ENCODE measurements around the gene ANKRD62.

ANKRD62 gene

GRCh38 chr18:12048827-12049175 is 44.8 kb upstream of the ANKRD62 start:
- Mint-ChIP-seq H3K4me3 (no peak overlapping the region), H3K36me3 (ENCODE audit: low read depth) (no peaks in the 10 kb centered on the region), H3K27ac (no peak overlapping the region), H3K27me3 (ENCODE audit: low read depth) (peaks cover 11% of the 10 kb centered on the region), H3K4me1 (peaks cover 10% of the 10 kb centered on the region), H3K9me3 (no peaks in the 10 kb centered on the region)
- no peak for TF ChIP-seq CTCF (IDR thresholded peaks at IDR 0.05; ENCODE audit: unreplicated experiment in 3 of 3)

DNA sequence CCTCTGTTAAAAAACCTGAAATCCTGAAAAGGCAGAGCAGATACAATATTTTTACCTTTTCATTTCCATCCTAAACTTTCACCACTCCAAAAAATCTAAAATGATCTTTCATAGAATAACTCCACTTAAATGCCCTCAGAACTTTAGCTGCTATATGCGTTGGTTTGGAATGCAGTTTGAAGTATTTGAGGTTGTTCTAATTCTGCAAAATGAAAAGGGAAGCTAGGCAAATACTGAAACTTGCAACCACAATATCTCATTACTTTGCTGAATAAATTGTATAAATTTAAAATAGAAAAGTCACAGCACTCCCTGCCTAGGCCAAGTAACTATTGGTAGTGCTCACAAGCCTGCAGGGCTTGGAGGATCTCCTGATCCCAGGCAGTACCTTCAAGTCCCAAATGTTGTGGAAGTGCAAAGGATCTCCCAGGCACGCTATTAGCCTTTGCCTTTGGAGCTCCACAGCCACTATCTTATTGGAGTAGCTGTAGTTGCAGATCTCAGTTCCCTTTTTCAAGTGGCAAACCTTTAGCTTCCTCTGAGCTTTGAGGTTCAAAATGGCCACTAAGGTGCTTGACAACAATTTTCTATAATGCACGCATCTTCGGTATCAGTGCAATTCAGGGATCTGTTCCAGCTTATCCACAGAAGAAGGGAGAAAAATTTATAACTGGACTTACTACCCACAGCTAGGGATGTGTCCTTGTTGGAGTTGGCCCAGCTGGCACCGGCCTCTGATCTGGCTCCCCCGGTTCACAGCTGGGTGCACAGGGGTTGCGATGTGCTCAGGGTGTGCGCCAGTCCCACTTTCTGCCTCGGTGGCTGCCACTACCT is 43.4 kb upstream of the ANKRD62 start:
- H3K9me3 Mint-ChIP-seq, result no peaks in the 10 kb centered on the region
- H3K27me3 Mint-ChIP-seq (ENCODE audit: low read depth), result peaks cover 11% of the 10 kb centered on the region
- H3K4me3 Mint-ChIP-seq, result no peak overlapping the region
- H3K27ac Mint-ChIP-seq, result no peak overlapping the region
- TF ChIP-seq CTCF (IDR thresholded peaks at IDR 0.05; ENCODE audit: unreplicated experiment in 3 of 3), result no peak
- no peaks in the 10 kb centered on the region for H3K36me3 Mint-ChIP-seq (ENCODE audit: low read depth)
- H3K4me1 Mint-ChIP-seq, result peaks cover 10% of the 10 kb centered on the region

DNA sequence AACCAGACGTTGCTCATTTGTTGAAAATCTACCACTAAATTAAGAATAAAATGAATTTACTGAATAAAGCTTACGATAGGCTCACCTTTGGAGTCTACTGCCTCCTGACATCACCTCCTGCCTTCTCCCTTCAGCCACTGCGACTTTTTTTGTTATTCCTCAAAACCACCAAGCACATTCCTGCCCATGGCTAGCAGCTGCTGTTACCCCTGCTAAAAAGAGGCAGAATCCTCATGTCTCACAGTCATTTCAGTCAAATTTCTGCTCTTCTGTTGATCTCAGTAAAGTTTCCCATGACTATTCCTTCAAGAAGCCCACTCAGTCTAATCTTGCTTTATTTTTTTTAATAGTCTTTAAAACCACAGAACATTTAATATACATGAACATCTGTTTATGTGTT is 40.8 kb upstream of the ANKRD62 start:
- no peak overlapping the region for H3K27ac Mint-ChIP-seq
- H3K27me3 Mint-ChIP-seq (ENCODE audit: low read depth), result peaks cover 6% of the 10 kb centered on the region
- H3K4me1 Mint-ChIP-seq, result peaks cover 18% of the 10 kb centered on the region
- no peak overlapping the region for H3K4me3 Mint-ChIP-seq
- H3K9me3 Mint-ChIP-seq, result no peaks in the 10 kb centered on the region
- TF ChIP-seq CTCF (IDR thresholded peaks at IDR 0.05; ENCODE audit: unreplicated experiment in 3 of 3), result no peak
- H3K36me3 Mint-ChIP-seq (ENCODE audit: low read depth), result no peaks in the 10 kb centered on the region

DNA sequence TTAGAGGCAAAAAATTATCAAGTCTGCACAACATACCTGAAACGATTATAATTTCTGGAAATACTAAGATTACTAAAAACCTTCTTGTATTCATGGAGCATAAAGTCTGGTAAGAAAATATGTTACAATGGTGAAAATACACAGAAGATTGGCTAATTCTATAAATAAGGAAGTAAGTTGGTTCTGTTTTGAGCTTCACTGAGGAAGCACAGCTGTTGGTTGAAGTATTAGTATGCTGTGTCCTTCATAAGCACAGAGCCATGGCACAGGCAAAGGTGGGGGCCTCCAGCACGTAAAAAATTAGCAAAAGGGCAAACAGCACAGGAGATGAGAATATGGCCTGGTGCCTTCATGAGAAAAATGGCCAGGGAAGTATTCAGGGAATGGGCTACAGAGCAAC is 40.4 kb upstream of the ANKRD62 start:
- Mint-ChIP-seq H3K9me3 (no peaks in the 10 kb centered on the region), H3K27me3 (ENCODE audit: low read depth) (peaks cover 2% of the 10 kb centered on the region), H3K4me1 (peaks cover 18% of the 10 kb centered on the region), H3K27ac (no peak overlapping the region), H3K4me3 (no peak overlapping the region), H3K36me3 (ENCODE audit: low read depth) (no peaks in the 10 kb centered on the region)
- no peak for TF ChIP-seq CTCF (IDR thresholded peaks at IDR 0.05; ENCODE audit: unreplicated experiment in 3 of 3)

DNA sequence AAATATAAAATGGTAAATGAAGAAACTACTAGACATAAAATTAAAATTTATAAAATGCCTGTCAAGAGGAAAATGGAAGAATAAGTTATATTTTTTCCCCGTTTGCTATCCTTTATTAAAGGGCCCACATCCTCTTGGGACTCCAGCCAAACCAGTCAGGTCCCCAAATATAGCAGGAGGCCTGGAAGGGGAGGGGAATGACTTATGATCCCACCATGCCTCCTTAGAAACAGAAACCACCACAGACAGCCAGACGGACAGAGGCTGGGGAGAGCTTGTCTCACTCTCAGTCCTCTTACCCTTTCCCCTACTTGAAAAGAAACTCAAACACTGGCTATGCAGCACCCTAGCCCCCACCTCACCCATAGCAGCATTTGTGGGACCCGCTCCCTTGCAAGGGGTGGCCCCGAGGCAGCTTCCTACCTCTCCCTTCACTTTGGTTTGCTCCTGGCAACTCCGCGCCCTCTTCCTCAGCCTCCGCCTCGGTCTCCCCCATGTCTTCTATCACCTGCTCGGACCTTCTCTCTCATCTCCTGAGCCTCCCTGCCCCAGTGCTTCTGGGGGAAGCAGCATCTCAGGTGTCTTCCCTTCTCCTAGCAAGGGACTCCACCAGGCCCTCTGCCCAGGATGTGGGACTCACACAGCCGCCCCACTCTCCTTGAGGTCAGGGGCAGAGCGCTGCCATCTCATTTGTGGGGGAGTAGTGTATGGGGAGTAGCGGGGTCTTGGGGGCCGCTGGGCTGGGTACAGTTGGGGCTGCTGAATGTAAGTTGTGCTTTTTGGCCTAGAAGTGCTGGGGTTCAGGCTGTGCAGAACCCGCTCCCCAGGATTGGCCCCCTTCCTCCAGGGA is 37.4 kb upstream of the ANKRD62 start:
- no peaks in the 10 kb centered on the region for H3K9me3 Mint-ChIP-seq
- TF ChIP-seq CTCF (IDR thresholded peaks at IDR 0.05; ENCODE audit: unreplicated experiment in 3 of 3), result no peak
- H3K4me3 Mint-ChIP-seq, result no peak overlapping the region
- peaks cover 15% of the 10 kb centered on the region for H3K4me1 Mint-ChIP-seq
- H3K36me3 Mint-ChIP-seq (ENCODE audit: low read depth), result no peaks in the 10 kb centered on the region
- peak overlapping the region; percentile 14 to 83 (median 30) for H3K27ac Mint-ChIP-seq
- H3K27me3 Mint-ChIP-seq (ENCODE audit: low read depth), result no peaks in the 10 kb centered on the region
